Measurements from ENCODE around the gene EFCAB5.

GRCh38 chr17:29954405-29954804 is 13.0 kb downstream of the EFCAB5 start:
- no peak for TF ChIP-seq POLR2A (IDR thresholded peaks at IDR 0.05; ENCODE audit: low read depth, low read length)
- TF ChIP-seq POLR2AphosphoS5 (IDR thresholded peaks at IDR 0.05; ENCODE audit: low read depth, low read length), result no peak
- TF ChIP-seq TAF1 (IDR thresholded peaks at IDR 0.05; ENCODE audit: low read depth, low read length), result no peak
- TF ChIP-seq PAX5 (IDR thresholded peaks at IDR 0.05; ENCODE audit: insufficient read depth, low read length, severe bottlenecking), result no peak
- no peak for TF ChIP-seq SPI1 (IDR thresholded peaks at IDR 0.05; ENCODE audit: low read depth, low read length)

Measured in GM12891 (cell line).